ENCODE results near the gene GNB1L.

Gene GNB1L

GRCh38 chr22:19767427-19768341, 87.0 kb downstream of the GNB1L start:
- Histone ChIP-seq H3K36me3 (no peaks in the 10 kb centered on the region), H3K9me3 (no peaks in the 10 kb centered on the region), H3K27ac (no peak overlapping the region), H3K4me1 (ENCODE audit: control insufficient read depth in 1 of 2, insufficient read depth in 1 of 2, low read depth in 1 of 2, low read length in 1 of 2) (peaks cover 18 to 26% of the 10 kb centered on the region in 2 experiments), H3K27me3 (peaks cover 100% of the 10 kb centered on the region), H3K4me3 (ENCODE audit: low read depth in 1 of 2, low read length in 1 of 2) (peak overlapping the region in 1 of 2 experiments; percentile 53)
- TF ChIP-seq CTCF (IDR thresholded peaks at IDR 0.05) = no peak

DNA sequence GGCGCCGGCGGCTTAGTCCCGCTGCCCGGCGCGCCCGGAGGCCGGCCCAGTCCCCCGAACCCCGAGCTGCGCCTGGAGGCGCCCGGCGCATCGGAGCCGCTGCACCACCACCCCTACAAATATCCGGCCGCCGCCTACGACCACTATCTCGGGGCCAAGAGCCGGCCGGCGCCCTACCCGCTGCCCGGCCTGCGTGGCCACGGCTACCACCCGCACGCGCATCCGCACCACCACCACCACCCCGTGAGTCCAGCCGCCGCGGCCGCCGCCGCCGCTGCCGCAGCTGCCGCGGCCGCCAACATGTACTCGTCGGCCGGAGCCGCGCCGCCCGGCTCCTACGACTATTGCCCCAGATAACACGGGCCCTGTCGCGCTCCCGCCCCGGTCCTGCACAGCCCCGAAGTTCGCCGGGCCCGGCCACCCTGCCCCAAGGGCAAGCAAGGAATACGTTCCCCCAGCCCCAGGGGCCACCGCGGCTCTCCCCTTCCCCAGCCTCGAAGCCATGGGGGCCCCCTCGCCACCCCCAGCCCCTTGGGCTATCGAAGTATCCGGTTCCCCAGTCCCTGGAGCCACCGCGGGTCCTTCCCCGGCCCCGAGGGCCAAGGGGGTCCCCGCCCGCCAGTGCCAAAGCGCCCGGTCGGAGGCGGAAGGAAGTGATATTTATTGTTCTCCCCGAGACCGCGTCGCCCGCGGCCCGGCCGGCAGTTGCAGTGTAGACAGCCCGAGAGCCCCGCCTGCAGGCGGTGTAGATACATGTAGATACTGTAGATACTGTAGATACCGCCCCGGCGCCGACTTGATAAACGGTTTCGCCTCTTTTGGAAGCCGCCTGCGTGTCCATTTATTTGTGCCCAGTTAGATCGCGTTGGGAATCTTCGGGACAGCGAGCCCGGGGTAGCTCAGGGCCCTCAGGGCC, 87.9 kb downstream of the GNB1L start:
- no peak for TF ChIP-seq CTCF (IDR thresholded peaks at IDR 0.05)
- Histone ChIP-seq H3K36me3 (no peaks in the 10 kb centered on the region), H3K27ac (no peak overlapping the region), H3K4me3 (ENCODE audit: low read depth in 1 of 2, low read length in 1 of 2) (peak overlapping the region; percentile 31 to 53), H3K9me3 (no peaks in the 10 kb centered on the region), H3K27me3 (peaks cover 100% of the 10 kb centered on the region), H3K4me1 (ENCODE audit: control insufficient read depth in 1 of 2, insufficient read depth in 1 of 2, low read depth in 1 of 2, low read length in 1 of 2) (peaks cover 18 to 26% of the 10 kb centered on the region in 2 experiments)

DNA sequence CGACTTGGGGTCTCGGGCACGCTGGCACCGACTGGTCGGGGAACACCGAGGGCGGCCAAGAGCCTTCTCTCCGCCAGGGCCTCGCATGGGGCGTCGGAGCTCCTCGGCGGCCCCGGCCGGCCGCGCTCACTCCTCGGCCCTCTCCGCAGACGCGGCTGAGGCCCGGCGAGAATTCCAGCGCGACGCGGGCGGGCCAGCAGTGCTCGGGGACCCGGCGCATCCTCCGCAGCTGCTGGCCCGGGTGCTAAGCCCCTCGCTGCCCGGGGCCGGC, 88.5 kb downstream of the GNB1L start:
- Histone ChIP-seq H3K4me1 (ENCODE audit: control insufficient read depth in 1 of 2, insufficient read depth in 1 of 2, low read depth in 1 of 2, low read length in 1 of 2) (peaks cover 19 to 30% of the 10 kb centered on the region in 2 experiments), H3K36me3 (no peaks in the 10 kb centered on the region), H3K27me3 (peaks cover 100% of the 10 kb centered on the region), H3K9me3 (no peaks in the 10 kb centered on the region), H3K27ac (no peak overlapping the region), H3K4me3 (ENCODE audit: low read depth in 1 of 2, low read length in 1 of 2) (peak overlapping the region in 1 of 2 experiments; percentile 31)
- TF ChIP-seq CTCF (IDR thresholded peaks at IDR 0.05) = no peak

GRCh38 chr22:19765477-19766239, 89.0 kb downstream of the GNB1L start:
- peaks cover 21 to 32% of the 10 kb centered on the region in 2 experiments for H3K4me1 ChIP-seq (ENCODE audit: control insufficient read depth in 1 of 2, insufficient read depth in 1 of 2, low read depth in 1 of 2, low read length in 1 of 2)
- H3K27me3 ChIP-seq = peaks cover 98% of the 10 kb centered on the region
- peak overlapping the region; percentile 31 to 35 for H3K4me3 ChIP-seq (ENCODE audit: low read depth in 1 of 2, low read length in 1 of 2)
- H3K36me3 ChIP-seq = no peaks in the 10 kb centered on the region
- H3K27ac ChIP-seq = no peak overlapping the region
- no peak for TF ChIP-seq CTCF (IDR thresholded peaks at IDR 0.05)
- no peaks in the 10 kb centered on the region for H3K9me3 ChIP-seq
